ENCODE results near the gene LHX3.

LHX3 gene

GRCh38 chr9:136205707-136205992, 722 bp upstream of the LHX3 start:
- DNase-seq, result no peak

GRCh38 chr9:136204145-136204805, 653 bp downstream of the LHX3 start:
- DNase-seq, result no peak

DNA sequence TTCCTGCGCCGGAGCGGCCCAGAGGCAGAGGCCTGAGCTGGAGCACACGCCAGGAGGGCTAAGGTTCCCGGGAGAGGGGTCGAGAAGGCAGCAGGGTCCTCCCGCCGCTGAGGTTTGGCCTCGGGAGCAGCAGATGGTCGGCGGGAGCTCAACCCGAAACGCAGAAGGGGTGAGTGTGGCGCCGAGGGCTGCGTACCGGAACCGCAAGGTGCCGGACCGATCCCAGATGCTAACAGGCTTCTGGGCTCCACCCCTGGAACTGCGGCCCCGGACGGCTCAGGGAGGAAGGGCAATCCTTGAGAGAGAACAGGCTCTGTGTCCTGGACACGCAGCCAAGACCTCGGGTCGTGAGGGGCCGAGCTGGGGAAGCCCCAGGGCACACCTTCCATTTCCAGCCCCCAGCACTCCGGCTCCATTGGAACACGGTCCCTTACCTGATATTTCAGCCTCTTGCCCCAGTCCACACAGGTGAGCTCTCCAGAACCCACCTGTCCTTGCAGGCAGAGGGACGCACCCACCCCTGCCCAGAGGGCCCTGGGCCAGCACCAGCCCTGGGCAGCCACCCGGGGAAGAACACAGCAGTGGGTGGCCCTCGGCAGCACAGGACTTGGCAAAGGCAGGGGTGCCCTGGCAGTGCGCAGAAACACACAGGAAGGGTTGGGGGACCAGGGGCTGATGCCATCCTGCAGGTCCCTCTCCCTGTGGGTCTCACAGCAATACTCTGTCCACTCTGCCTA, 1.4 kb downstream of the LHX3 start:
- no peak for DNase-seq

GRCh38 chr9:136202454-136203407, 2.2 kb downstream of the LHX3 start:
- no peak for DNase-seq

DNA sequence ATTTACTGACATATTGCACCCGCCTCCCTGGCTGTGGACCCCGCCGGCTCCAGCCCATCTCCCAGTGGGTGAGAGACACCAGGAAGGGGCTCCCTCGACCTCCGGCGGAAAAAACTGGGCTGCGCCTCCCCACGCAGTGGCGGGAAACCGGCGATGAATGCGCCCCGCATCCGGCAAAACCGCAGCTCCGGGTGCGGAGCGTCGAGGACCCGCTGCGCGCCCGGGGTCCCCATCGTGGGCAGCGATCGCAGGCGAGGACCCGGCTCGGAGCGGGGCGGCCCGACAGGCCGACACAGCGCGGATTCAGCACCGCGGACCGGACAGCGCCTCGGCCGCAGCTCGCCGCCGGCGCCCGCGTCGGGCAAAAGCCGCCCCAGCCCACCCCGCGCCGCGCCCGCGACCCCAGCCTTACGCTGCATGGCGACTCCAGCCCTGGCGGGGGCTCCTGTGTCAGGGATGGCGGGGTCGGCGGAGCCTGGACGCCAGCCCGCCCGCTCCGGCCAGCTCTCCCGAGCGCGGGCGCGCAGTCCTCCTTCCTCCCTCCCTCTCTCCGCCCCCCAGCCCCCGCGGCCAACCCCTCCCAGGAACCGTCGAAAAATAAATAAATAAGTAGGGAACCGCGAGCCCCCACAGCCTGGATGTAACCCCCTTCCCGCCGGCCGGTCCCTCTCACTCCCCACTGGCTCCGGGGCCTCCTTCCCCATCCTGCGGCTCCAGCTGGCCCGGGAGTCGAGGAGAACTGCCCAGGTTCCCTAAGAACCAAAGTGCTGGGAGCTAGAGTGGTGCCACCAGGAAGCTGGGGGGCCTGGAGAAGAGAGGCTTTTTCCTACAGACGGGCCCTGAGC, 3.1 kb downstream of the LHX3 start:
- no peak for DNase-seq

DNA sequence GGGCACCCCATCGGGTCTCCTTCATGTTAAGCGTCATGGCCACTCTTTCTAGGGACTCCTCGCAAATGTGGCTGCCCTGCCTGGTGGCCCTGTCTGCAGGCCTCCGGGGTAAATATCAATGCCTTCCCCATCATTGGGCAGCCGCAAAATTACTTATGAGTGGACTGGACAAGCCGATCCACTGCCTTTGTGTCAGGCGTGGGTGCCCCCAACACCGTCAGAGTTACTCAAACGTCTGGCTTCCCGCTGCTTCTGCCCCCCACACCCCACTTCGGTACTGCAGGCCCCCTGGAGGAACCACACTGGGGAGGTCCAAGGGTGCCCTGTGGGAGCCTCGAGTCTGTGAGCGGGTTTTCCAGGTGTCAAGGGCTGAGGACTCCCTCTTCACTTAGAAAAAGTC, 3.8 kb downstream of the LHX3 start:
- no peak for DNase-seq

DNA sequence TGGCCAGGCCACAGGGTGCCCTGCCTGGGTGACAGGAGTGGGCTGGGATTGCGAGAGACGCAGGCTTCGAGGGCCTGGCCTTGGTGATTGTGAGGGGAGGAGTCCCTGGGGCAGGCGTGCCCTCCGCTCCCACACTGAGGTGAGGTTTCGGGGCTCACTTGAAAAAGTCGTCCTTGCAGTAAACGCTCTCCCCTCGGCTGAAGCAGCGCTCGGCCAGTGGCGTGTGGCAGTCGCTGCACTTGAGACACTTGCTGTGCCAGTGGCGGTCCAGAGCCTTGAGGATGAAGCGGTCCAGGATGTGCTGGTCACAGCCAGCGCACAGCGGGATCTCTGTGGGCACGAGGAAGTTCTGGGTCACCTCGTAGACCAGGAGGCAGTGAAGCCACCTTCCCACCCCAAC, 4.5 kb downstream of the LHX3 start:
- no peak for DNase-seq

DNA sequence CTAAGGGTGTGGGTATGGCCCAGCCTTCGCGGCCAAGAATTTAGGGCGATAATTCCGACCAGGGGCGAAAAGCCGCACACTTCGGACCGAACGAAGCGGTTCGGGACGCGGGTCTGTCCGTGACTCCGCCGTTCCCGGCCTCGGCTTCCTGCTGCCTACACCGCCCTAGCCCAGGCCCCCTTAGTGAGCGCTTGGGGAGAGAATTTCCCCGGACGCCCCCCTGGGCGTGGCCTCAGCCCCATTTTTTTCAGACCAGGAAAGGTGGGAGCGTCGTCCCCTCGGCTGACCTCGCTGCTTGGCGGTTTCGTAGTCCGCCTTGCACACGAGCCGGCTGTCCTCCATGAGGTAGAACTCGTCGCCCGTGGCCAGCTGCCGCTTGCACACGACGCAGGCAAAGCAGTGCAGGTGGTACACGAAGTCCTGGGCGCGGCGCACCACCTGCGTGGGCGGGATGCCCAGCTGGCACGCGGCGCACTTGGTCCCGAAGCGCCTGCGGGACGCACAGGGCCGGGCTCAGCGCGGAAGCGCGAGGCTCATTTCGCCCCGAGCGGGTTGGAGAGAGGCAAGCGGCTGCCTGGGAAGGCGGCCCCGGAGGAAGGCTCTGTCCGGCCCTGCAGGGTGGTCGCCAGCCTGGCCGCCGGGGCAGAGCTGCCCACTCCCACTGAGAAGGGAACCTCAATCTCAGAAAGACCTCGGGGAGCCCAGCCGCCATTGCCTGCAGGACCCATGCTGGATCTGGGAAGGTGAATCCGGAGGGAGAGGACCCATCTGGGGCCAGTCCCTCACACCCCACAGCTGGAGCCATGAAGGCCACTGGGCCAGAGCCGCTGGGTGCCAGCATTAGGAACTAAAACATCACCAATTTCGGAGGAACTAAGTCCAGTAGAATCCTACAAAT, 5.3 kb downstream of the LHX3 start:
- DNase-seq, result no peak

DNA sequence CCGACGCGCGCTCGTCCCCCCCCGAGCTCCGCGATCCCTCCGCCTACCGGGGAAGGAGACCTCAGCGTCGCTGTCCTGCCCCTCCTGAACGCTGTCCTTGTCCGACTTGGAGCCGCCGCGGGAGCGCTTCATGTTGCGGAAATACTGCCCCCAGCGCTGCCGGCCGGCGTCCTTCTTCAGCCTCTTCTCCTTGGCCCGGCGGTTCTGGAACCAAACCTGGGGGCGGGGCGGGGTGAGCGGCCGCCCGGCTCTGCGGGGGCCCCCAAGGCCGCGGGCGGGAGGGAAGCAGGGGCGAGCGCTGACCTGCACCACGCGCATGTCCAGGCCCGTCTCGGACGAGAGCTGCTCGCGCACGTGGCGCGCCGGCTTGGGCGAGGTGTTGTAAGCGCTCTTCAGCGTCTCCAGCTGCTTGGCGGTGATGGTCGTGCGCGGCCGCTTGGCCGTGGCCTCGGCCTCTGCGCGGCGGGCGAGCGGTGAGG, 6.3 kb downstream of the LHX3 start:
- no peak for DNase-seq

GRCh38 chr9:136197930-136198604, 6.9 kb downstream of the LHX3 start:
- no peak for DNase-seq

- no peak for DNase-seq
Measured at GRCh38 chr9:136197084-136197875, 7.6 kb downstream of the LHX3 start.

GRCh38 chr9:136196404-136197083, 8.4 kb downstream of the LHX3 start:
- DNase-seq, result no peak

DNA sequence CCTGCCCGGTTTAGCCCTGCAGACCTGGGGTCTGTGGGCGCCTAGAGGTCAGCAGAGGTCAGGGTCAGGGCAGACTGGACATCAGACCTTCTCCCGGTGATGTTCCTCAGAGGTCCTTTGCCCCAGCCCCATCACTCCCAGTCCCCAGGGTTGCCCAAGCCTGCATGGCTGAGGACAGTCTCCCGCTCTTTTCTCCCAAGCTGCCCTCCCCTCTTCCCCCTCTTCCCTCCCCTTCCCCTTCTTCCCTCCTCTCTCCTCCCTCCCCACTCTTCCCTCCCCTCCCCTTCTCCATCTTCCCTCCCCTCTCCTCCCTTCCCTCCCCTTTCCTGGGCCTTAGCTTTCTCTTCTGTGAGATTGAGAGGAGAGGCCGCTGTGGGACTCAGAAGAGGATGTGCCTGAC, 10.4 kb downstream of the LHX3 start:
- DNase-seq, result no peak

GRCh38 chr9:136193891-136194279, 11.0 kb downstream of the LHX3 start:
- DNase-seq, result no peak

DNA sequence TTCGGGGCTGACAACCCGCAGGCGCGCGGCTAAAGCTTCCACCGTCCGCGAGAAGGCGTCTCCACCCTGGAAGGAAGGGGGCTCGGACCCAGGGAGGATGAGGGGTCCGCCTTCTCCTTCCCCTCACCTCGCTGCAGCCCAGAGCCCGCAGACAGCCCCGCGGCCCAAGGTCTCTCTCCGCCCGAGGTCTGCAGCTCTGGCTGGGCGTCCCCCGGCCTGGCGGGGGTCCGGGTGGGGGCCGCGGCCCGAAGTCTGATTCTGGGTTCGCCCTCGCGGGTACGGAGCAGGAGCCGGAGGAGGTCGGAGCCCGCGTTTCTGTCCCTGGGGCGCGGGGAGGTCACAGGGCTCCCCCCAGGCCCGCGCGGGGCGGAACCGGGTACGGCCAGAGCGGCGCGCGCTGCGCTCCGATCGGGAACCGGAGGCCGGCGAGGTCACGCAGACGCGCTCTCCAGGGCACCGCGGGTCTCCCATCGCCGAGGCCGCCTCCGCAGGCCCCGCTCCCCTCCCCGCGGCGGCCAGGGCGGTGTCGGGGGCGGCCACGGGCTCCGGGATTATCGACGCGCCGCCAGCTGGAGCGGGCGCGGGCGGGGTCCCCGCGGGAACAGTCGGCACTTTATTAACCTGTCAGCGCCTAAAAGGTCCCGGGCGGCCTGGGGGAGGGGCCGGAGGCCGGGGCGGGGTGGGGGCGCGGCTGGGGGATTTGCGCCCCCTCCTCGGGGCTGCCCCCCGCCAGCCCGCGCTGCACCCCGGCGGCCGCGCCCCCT, 11.6 kb downstream of the LHX3 start:
- DNase-seq, result no peak

DNA sequence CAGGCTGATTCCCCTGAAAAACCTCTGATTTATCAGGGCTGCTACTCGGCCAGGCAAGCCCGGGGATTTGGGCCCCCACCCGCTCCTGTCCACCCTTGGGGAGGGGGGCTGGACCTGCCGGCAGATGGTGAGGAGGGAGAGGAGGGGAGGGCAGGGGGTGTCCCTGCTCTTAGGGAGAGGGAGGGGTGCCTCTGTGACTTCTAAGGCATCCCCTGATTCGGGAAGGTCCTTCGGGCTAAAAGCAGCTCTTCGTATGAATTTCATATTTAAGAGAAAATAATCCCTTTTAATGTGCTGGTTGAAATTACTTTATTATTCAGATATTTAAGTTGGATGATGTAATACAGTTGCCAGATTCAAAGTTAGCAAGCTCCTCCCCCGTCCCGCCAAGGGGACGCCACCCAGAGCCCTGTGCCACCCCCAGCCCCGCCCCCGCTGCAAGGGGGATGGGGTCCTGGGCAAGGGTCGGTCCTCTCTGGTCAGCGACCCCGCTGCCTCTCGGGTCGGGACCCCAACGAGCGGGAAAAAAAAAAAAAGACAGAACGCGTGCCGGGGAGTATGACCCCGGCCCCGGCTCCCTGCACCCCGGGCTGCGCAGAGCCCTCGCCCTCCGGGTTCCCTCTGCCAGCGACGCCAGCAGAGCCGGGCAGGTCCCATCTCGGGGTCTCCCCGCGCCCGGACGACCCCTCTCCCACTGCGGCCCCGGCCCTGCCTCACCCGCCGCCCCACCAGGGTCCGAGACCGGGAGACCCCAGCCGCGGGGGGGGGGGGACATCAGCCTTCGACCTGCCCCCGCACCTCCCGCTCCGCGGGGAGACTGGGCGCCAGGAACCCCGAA, 12.4 kb downstream of the LHX3 start:
- no peak for DNase-seq

DNA sequence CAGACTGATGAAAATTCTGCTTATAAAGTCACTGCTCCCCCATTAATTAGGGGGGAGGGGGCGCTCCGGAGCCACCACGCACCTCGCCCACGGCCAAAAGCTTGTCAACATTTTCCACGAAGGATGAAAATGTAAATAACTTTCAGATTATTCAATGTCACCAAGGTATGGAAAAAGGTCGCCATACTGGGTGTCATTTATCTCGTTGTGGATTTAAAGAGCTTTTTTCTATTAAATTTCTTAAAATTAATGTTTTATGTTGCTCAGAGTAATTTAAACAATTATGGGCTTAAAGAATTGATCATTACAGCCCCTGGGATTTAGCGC, 13.0 kb downstream of the LHX3 start:
- DNase-seq, result no peak
